HG03342 (cell line): ENCODE results near the gene PARD3.
"Not testable (repeated sequence)": the region's sequence is repeated elsewhere in the genome, so short reads cannot be mapped to it uniquely, and the experiment has no call there.

Source experiments
- ATAC-seq: cut with Tn5 transposase; IDR thresholded peaks from one replicate; pipeline ENCODE4 v1.9.1; 2021; ENCODE audit warnings: mild to moderate bottlenecking, moderate library complexity; ENCODE audit not compliant: unreplicated experiment

PARD3 gene

DNA sequence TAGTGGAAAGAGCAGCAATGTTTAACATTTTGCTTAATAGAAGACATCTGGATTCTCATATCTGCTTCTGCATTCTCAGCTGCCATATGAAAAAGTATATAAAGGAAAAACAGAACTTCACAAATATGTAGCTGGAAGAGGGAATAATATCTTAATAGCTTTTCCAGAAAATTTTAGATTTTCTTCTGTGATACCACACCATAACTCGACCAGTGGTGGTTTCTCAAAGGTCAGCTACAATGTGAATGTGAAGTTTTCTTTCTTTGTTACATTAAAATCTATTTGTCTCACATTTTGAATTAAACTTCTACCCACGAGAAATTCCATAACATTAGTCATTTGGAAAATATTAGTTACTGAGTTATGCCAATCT is 339.8 kb downstream of the PARD3 start:
- no peak for ATAC-seq

DNA sequence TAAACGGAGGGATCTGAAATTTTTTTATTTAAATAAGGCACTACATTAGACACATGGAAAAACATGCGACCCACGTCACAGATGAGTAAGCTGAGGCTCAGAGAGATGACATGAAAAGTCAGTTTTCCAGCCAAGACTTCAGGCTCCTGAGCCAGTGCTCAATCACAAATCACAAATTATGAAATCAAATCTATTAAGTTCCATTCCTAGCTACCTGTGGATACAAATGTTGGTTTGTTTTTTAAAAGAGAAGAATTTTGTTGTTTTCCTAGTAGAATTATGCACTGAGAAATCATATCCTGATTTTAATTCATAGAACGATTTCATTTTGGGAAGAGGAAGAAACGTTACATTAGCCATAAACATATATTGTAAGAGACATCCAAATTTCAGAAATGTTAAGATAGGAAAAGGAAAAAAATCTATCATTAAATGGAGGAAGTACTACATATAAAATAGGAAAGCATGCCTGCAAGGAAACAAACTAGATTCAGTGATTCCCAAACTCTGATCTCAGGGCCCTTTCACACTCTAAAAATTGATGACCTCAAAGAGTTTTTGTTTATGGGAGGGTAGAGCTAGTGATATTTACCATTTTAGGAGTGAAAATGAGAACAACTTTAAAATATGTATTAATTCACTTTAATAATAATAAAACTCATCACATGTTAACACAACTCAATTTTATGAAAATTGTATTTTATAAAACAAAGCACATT is 340.4 kb downstream of the PARD3 start:
- no peak for ATAC-seq

DNA sequence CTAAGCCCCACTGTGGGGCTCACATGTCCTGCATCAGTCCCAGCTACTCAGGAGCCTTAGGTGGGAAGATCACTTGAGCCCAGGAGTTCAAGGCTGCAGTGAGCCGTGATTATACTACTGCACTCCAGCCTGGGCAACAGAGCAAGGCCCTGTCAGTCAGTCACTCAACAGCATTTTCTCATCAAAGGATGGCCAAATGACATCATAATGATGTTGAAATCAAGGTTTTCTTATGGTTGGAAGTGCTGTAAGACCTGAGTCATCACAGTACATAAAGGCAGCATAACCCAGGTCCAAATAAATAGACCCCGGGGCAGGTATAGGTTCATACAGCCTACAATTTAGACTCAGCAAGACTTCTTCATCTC is 341.1 kb downstream of the PARD3 start:
- ATAC-seq: no peak

DNA sequence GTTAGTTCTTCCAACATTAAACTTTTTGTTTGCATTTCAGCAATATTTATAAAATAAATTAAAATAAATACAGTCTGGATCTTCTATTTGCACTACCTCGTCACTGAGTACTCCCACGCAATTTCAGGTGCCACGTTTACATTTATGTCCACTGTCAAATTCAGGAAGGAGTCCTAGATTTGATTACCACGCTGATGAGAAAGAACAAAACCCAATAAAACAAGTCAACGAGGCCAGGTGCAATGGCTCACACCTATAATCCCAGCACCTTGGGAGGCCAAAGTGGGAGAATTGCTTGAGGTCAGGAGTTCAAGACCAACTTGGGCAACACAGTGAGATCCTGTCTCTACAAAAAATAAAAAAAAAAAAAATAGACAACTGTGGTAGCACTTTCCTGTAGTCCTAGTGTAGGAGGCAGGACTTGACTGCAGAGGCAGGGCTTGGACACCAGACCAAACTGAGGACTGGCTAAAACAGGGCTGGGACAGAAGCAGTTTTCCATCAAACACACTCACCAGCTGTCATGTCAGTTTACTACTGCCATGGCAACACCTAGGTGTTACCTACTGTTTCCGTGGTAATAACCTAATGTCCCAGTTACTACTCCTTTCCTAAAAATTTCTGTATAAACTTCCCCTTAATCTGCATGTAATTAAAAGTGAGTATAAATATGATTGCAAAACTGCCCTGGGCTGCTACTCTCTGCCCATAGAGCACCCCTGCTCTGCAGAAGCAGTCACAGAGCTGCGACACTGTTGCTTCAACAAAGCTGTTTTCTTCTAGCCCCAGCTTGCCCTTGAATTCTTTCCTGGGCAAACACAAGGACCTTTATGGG is 341.7 kb downstream of the PARD3 start:
- ATAC-seq: no peak

DNA sequence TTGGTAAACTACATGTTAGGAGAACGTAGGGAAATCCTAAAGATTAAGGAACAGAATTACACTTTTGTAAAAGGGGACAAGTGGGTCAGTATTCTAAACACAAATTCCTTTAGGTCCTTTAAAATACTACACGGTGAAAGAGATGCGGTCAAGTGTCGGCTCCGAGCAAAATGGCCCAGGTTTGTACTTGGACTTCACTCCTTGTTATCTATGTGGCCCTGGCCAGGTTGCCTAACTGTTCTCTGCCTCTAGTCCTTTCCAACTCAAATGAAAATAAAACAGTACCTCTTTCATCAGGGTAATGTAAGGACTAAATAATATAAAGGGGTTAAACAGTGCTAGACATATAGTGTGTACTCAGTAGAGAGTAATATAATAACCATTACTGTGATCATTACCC is 344.8 kb downstream of the PARD3 start:
- no peak for ATAC-seq

DNA sequence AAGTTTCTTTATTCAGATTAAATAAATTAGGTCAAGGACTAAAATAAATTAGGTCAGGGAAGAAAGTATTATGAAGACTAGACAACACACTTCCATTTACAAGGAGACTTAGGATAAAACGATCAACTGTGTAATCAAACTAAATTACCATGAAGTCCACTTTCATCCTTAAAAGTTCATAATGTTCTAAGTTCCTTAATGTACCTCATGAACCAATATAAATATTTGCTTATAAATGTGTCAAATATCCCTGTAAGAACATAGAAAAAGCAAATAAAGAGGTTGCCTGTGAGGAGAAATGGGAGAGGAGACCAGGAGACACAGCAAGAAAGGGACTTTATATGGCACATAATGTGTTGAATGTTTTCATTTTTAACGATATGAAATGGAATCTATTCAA is 345.6 kb downstream of the PARD3 start:
- ATAC-seq: no peak

DNA sequence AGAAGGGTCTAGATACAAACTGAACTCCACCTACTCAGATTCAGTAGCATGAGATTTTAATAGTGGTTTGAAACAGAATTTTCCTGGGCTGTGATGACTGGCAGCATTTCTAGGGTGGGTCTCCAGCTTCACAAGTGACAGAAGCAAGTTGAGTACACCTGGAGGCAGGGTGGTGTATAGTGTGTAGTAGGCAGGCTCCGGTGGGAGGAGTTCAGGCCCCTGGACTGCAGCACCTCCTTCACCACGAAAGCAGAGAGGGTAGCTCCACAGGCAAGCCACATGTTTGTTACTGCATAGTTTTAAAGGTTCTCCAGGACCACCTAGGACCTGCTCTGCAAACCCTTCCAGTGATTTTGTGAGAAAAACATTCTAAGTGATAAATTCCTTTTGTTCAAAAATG is 347.2 kb downstream of the PARD3 start:
- ATAC-seq: no peak

DNA sequence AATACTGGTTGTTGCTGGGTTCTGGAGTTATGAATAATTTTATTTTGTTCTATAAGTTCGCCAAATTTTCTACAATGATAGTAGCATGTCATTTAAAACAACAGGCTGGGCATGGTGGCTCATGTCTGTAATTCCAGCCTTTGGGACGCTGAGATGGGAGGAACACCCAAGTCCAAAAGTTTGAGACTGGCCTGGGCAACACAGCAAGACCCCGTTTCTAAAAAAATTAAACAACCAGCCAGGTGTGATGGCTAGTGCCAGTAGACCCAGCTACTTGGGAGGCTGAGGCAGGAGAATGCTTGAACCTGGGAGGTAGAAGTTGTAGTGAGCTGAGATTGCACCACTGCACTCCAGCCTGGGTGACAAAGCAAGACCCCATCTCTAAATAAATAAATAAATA is 347.7 kb downstream of the PARD3 start:
- ATAC-seq: no peak

DNA sequence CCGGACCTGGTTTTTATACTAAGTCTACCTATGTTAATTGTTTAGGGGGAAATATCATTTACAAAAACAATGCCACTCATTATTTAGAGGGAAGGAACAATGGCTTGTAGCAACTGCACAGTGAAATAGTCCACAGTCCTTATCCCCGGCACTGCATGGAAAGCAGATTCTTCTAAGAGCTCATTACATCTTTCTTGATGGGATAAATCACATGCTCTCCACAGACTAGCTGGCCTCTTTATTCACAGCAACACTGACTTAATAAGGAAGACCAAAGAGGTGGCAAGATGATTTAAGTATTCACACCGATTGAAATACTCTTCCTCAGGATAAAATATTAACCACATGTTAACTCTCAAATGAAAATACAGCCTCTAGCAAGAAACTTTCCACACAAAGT is 349.4 kb downstream of the PARD3 start:
- no peak for ATAC-seq

DNA sequence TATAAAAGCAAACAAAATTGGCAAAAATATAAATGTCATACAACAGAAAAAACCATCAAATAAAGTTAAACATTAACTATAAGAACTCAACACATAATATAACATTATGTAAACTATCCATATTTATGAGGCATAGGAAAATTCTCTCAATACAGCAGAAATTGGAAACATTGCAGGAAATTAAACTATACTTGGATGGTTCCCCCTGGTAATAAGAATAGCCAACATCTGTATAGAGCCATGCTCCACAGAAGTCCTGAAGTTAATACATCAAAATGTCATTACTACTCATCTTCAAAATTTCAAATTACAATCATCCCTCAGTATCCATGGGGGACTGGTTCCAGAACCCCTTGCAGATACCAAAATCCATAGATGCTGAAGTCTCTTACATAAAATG is 350.5 kb downstream of the PARD3 start:
- no peak for ATAC-seq

DNA sequence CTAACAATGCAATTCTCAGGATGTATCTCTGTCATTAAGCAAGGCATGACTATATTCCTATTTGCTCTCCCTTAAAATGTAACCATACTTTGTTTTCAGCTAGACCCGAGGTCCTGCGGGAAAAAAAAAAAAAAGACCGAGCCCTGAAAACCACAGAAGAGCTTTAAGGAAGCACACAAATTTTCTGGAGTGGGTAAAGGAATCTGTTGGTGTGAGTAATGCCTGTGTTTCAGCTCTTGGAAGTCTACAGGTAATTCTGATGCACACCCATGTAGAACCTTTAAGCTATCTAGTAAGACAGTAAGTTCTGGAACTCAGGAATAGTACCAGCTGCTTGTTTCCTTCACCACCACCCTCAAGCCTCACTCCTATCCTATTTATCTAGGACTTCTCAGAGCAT is 351.1 kb downstream of the PARD3 start:
- no peak for ATAC-seq

DNA sequence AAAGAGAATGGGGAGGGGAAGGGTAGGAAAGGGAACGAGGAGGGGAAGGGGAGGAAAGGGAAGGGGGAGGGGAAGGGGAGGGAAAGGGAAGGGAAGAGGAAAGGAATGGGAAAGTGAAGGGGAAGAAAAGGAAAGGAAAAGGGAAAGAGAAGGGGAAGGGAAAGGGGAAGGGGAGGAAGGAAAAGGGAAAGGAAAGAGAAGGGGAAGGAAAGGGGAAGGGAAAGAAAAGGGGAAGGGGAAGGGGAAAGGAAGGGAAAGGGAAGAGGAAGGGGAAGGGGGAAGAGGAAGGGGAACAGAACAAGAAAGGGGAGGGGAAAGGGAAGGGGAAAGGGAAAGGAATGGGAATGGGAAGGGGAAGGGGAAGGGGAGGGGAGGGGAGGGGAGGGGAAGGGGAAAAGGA is 352.1 kb downstream of the PARD3 start:
- ATAC-seq: no peak

DNA sequence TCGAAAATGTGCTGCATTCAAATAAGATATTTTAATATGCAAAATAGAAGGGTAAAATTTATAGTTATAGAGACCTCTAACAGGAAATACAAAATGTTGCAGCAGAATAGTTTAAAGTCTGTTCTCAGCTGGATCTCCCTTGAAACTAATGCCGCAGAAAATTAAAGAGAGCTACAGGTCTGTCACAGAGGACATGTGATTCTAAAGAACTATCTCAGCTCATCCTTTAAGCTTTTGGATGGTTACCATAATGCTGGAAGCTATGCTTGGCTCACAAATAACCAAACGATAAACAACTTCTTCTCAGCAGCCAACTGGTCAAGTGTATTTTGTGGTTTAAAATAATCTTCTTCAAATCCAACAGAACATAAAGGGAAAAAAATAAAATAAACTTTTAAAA is 353.0 kb downstream of the PARD3 start:
- ATAC-seq: no peak

DNA sequence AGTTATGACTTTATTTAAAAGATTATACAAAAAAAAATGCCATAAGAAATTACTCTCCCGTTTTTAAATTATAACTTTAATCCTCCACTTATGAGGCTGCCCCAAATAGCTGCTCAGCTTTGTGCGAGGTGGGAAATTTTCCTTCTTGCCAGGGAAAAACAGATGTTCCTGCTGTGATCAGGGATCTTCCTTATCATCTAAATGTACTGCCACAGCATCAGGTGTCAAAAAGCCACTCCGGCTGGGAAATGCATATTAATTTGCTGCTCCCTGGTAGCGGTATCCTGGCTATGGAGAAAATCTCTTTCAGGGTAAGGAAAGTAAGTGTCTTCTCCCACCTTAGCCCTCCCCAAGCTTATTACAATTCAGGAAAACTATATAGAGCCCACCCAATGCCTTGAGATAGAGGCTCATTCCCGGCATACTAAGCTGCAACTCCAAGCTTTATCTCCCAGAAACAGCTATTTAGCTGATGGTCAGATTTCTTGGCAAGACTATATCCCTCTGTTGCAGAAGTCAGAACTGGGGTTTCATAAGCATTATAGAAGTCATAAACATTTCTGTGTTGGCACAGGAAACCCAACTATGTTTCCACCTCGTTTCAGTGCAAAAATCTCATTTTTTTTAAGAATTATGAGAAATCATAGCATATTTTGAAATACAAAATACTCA is 360.4 kb downstream of the PARD3 start:
- ATAC-seq: no peak

DNA sequence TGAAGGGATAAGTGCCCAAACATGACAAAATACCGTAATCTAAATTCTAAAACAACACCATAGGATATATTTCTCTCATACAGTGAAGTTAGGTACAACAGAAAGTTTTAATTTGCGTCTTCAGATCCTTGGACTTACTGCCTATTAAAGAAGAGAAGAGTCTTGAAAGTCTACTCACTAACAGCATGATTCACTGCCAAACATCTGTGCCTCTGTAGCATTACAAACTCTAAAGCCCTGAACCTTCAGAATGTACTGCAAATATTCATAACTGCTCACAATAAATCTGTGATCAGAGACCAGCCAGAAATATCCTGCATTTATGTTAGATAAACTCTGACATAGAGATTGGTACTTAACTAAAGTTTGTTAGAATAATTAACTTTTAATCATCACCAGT is 365.3 kb downstream of the PARD3 start:
- ATAC-seq: no peak

DNA sequence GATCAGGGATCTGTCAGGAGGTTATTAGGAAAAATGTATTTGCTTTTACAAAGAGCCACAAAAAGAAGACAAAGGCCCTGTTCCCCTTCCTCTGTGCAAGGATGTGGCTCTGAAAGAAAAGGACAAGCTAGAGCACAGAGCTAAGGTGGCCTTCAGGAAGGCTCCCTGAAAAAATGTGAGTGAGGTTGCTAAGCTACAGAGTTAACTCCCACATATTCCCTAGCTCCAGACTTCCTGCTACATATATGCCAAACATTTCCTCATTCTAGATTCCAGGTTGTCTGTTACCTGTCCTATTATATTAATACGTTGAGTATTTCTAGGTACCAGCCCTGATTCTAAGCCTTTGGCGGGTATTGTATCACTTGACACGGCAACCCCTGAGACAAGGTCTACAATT is 369.0 kb downstream of the PARD3 start:
- ATAC-seq: no peak

DNA sequence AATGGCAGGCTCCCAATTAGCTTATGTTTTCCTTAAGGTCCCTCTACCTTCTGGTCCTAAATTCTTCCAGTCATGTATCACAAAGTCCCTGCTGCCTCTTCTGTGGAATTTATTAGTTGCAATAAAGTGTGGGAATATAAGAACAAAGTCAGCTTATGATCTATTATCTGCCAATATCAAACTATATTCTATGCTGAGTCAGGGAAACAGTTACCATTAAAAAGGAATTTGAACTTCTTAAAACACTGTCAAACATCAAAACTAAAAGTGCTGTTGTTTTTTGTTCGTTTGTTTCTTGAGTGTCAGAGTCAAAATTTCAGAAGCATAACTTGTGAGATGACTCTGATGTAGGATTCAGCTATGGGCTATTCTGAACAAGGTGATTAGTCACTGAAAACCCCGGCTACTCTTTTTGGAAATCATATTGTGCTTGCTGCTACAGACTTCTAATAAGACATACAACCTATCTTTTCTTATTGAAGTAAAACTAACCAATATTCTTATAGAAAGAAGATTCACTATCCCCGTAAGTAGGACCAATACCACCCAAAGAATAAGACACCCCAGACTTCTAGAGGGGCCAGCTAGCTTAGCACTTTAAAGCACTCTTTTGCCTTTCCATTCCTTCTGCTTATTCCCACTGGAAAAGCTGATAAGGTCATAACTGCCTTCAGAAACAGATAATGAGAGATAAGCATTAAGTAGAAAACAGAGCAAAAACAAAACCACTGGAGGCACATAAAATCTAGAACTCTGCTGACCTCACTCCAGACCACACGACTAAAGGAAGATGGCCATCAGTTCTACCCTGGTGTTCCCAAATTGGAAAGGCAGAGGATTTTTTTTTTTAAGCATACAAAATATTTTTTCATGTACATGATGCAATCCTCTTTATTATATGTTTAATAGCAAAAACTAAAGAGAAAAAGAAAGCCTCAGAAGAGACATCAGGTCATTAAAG is 370.6 kb downstream of the PARD3 start:
- ATAC-seq: no peak

DNA sequence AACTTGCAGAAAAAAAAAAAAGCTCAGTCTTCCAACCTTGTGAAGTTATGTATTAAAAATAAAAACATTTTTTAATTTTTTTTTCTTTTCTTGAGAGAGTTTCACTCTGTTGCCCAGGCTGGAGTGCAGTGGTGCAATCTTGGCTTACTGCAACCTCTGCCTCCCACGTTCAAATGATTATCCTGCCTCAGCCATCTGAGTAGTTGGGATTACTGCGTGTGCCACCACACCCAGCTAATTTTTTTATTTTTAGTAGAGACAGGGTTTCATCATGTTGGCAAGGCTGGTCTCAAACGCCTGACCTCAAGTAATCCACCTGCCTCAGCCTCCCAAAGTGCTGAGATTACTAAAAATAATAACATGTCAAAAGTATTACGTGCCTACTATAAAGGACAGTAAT is 375.7 kb downstream of the PARD3 start:
- ATAC-seq: not testable (repeated sequence)

DNA sequence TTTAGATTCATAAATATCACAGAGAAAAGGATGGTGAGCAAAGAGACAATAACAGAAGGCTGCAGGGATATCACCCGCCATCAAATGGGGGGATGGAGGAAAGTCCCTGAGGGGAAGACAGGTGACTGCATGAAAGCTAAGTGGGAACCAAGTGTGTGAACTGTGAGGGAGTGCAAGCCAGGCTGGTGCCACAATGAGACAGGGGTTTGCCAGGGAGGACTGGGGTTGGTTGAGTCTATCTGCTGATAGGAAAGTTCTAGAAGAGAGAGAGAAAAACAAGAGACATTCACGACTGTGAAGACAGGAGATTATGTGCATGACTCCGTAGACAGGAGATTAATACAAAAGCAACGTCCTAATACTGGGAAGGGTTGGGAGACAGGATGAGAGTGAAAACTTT is 376.4 kb downstream of the PARD3 start:
- ATAC-seq: no peak

DNA sequence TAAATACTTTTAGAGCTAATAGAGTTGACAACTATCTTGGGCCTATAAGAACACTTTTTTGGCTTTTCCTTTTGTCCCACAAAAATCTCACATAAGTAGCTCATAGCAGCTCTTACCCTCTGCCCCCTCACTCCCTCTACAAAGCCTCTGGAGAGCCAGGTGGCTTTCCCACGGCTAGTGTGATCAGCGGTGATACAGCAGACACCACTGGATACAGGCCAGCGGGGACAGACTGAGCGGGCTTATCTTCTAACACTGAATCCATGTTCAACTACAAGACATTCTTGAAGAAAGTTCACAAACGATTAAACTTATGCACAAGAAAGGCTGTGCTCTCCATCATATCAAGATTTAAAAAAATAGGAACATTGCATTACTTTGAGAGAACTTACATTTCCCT is 377.2 kb downstream of the PARD3 start:
- no peak for ATAC-seq

DNA sequence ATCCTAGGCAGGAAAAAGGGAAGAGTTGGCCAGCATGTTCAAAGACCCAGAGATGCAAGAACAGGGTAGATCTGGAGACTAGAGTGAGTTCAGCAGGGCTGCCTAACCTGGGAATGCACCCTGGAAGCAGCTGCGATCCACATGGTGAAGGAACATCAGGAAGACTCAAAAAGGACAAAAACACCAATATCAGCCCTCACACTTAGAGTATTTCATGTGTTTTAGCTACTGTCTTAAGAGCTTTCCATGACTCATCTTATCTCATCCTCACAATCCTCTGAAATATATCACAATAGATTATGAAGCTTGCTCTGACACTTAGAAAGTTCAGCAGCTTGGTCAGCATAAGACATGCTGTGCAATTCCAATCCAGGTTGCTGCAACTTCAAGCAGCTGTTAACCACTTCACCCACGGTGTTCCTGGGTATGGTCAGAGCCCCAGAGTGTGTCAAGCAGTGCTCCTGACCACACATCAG is 380.9 kb downstream of the PARD3 start:
- no peak for ATAC-seq
